ENCODE results near the gene CAMTA1.

DNA sequence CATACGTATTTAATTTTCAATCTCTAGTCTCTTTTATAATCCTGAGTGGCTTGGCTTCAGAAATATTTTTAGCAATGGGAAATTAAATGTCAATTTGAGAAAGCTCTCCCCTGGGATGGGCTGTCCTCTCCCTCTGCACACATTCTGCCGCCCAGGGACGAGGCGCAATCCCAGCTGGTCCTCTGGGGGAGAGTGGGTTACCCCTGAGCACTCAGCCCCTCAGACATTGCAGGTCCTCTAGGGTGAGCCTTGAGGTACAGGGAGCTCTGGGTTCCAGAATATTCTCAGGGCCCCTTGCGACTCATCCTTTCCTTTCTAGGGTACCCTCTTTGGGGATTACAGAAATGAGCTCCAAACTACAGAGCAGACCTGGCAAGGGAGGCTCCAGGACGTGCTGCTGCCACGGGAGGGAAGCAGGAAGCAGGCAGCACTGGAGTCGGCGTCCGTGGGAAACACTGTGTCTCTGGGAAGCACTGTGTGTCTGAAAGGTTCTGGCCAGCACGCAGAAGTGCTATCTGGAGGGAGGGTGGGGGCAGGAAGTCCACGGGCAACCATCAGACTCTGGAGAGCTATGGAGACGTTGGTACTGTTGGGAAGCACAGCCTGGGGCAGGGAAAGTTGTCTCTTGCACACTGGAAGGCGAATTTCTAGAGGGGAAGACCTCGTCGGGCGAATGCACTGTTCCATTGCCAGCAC is 642.5 kb downstream of the CAMTA1 start:
- TF ChIP-seq ZBTB8A (tag by site-specific recombination; IDR thresholded peaks at IDR 0.05) = no peak
- TF ChIP-seq, protein P1, sequence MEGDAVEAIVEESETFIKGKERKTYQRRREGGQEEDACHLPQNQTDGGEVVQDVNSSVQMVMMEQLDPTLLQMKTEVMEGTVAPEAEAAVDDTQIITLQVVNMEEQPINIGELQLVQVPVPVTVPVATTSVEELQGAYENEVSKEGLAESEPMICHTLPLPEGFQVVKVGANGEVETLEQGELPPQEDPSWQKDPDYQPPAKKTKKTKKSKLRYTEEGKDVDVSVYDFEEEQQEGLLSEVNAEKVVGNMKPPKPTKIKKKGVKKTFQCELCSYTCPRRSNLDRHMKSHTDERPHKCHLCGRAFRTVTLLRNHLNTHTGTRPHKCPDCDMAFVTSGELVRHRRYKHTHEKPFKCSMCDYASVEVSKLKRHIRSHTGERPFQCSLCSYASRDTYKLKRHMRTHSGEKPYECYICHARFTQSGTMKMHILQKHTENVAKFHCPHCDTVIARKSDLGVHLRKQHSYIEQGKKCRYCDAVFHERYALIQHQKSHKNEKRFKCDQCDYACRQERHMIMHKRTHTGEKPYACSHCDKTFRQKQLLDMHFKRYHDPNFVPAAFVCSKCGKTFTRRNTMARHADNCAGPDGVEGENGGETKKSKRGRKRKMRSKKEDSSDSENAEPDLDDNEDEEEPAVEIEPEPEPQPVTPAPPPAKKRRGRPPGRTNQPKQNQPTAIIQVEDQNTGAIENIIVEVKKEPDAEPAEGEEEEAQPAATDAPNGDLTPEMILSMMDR (tag by site-specific recombination; IDR thresholded peaks at IDR 0.05) = no peak
- no peak for TF ChIP-seq OVOL3 (tag by site-specific recombination; IDR thresholded peaks at IDR 0.05)

Data from HEK293 (cell line).